GM18508 (cell line): Measurements from ENCODE around the gene TNMD.

ENCODE experiments used
- ATAC-seq: cut with Tn5 transposase; IDR thresholded peaks from one replicate; pipeline ENCODE4 v1.9.1; 2021; ENCODE audit warnings: moderate number of reproducible peaks; ENCODE audit not compliant: insufficient read depth, unreplicated experiment

TNMD gene

GRCh38 chrX:100643956-100644860, 59.5 kb downstream of the TNMD start, which contains the start of gene SRPX2:
SRPX2 (plus strand) TSS chrX:100644199; CDS start chrX:100646323, 2,124 bp downstream.
- no peak for ATAC-seq

DNA sequence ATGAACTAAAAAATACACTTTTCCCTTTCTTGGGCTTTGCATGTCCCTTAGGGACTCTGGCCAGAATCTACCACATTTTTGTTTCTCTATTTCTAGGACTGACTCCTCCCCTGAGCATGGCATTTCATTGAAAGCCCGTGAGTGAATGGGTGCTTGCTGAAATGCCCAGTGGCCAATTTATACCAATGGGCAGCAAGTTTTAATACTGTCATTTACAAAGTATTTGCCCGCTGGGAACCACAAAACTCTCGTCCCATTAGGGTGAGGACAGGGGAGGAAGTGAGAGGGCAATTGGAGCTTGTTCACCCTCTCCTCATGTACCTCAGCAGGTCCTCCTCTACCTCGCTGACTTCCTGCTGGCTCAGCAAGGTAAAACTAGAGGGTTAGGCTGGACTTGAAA, 60.4 kb downstream of the TNMD start:
- ATAC-seq: no peak

DNA sequence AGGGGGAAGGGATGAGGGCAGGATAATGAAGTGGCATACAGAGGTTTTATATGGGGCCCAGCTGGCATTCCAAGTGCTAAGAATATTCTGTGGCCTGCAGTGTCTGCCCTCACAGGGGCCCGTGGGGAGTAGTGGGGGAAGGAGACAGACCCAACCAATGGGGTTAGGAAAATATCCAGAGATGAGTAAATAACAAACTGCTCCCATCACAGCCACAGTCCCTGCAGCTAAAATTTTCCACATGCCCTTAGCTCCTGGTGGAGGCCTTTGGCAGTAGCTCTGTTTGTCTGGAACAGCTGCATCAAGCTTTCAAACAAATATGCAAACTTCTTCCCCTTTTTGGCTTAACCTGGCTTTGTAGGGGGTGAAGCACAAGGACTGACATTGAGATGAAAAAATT, 62.4 kb downstream of the TNMD start:
- ATAC-seq: no peak

GRCh38 chrX:100647739-100648138, 63.0 kb downstream of the TNMD start:
- ATAC-seq: no peak

DNA sequence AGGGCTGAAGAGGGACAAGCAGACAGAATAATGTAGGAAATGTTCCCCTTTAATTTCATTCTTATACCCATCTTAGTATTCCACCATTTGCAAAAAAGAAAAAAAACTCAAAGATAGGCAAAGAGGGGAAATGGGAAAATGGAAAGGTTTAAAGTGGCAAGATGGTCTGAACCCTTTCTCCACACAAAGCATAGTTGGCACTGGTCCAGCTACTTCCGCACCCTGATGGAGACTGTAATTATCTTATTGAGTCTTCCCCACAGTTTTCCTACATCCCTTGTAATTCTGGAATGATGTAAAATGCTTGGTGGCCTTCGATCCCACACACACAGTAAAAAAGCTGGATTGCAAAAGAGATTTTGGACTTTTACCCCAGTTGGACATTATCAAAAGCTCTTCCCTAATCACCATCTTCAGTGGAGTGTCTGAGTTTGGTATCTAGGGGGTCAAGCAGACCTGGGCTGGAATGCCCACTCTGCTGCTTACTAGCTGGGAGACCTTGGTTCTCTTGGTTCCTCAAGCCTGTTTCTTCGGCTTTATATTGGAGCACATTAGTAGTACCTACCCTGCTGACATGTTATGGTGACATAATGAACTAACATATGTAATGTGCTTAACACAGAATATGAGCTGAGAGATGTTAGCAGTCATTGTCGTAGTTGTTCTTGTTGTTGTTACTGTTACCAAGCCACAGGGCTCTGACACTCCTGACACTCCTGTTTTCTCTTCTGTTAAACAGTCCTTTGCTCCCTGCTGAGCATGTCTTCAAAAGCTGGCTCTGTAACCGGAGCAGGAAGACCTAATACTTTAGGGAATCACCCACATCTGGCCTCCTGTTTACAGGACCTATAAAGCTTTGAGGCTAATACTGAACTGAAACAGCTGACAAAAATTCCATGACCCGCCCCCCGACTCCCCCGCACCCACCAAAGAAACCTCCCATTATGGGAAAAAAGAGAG, 64.0 kb downstream of the TNMD start:
- no peak for ATAC-seq
